ENCODE results near the gene DNAH17. TPM values are rescaled to one million over a fixed set of nuclear protein-coding genes. Genes with fewer than 3 reads are reported as not detected.

The DNAH17 gene
- total RNA-seq, 2 donors from 2014 or later: 0.13 to 0.64 TPM

- no peaks in the 10 kb centered on the region for H3K9me3 ChIP-seq (ENCODE audit: control insufficient read depth, low read length)
- no peak overlapping the region for H3K27ac ChIP-seq (ENCODE audit: low read depth, low read length)
- Mint-ChIP-seq H3K27ac (no peak overlapping the region), H3K36me3 (ENCODE audit: low read depth) (peaks cover 42% of the 10 kb centered on the region), H3K4me3 (no peak overlapping the region), H3K9me3 (no peaks in the 10 kb centered on the region), H3K27me3 (ENCODE audit: insufficient read depth) (no peaks in the 10 kb centered on the region), H3K4me1 (peaks cover 19% of the 10 kb centered on the region)
- peaks cover 68% of the 10 kb centered on the region for H3K36me3 ChIP-seq (ENCODE audit: control insufficient read depth, insufficient read depth, low read length)
- no peak overlapping the region for H3K9ac ChIP-seq (ENCODE audit: extremely low read depth, low read length, poor library complexity, severe bottlenecking)
- 95 to 100% methylated on average over 4 to 8 of the region's 8 CpGs for WGBS, 2 experiments (ENCODE audit: insufficient coverage in 1 of 2, insufficient read length in 1 of 2)
- H3K27me3 ChIP-seq (ENCODE audit: control insufficient read depth, insufficient read depth, low read length, poor library complexity, severe bottlenecking): no peaks in the 10 kb centered on the region
- no peak for DNase-seq
- H3K4me1 ChIP-seq (ENCODE audit: control insufficient read depth, insufficient read depth, low read length): peaks cover 6% of the 10 kb centered on the region
- TF ChIP-seq, protein P1, sequence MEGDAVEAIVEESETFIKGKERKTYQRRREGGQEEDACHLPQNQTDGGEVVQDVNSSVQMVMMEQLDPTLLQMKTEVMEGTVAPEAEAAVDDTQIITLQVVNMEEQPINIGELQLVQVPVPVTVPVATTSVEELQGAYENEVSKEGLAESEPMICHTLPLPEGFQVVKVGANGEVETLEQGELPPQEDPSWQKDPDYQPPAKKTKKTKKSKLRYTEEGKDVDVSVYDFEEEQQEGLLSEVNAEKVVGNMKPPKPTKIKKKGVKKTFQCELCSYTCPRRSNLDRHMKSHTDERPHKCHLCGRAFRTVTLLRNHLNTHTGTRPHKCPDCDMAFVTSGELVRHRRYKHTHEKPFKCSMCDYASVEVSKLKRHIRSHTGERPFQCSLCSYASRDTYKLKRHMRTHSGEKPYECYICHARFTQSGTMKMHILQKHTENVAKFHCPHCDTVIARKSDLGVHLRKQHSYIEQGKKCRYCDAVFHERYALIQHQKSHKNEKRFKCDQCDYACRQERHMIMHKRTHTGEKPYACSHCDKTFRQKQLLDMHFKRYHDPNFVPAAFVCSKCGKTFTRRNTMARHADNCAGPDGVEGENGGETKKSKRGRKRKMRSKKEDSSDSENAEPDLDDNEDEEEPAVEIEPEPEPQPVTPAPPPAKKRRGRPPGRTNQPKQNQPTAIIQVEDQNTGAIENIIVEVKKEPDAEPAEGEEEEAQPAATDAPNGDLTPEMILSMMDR (conservative IDR thresholded peaks at IDR 0.05): no peak
- H3K4me3 ChIP-seq (ENCODE audit: low read length): no peak overlapping the region
These were observed 170.3 kb downstream of the DNAH17 start for GRCh38 chr17:78406920-78407319.

GRCh38 chr17:78406396-78406795 is 170.8 kb downstream of the DNAH17 start:
- peaks cover 46% of the 10 kb centered on the region for H3K36me3 Mint-ChIP-seq (ENCODE audit: low read depth)
- peaks cover 73% of the 10 kb centered on the region for H3K36me3 ChIP-seq (ENCODE audit: control insufficient read depth, insufficient read depth, low read length)
- WGBS, 2 experiments (ENCODE audit: insufficient coverage in 1 of 2, insufficient read length in 1 of 2): 90% methylated on average over 3 to 6 of the region's 6 CpGs

DNA sequence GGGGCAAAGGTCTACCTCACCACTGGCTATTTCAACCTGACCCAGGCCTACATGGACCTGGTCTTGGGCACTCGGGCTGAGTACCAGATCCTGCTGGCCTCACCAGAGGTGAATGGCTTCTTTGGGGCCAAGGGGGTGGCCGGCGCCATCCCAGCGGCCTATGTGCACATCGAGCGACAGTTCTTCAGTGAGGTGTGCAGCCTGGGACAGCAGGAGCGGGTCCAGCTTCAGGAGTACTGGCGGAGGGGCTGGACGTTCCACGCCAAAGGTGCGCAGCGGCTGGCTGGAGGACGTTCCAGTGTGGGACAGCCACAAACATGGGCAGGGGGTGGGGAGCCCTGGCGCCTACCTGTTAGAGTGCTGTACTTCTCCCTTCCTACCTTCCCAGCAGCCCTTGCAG is 173.4 kb downstream of the DNAH17 start:
- Mint-ChIP-seq H3K4me3 (no peak overlapping the region), H3K9me3 (no peaks in the 10 kb centered on the region), H3K36me3 (ENCODE audit: low read depth) (peaks cover 70% of the 10 kb centered on the region), H3K27ac (no peak overlapping the region), H3K27me3 (ENCODE audit: insufficient read depth) (no peaks in the 10 kb centered on the region), H3K4me1 (peaks cover 13% of the 10 kb centered on the region)
- 97 to 98% methylated on average over 9 to 14 of the region's 14 CpGs for WGBS, 2 experiments (ENCODE audit: insufficient coverage in 1 of 2, insufficient read length in 1 of 2)
- Histone ChIP-seq H3K9me3 (ENCODE audit: control insufficient read depth, low read length) (no peaks in the 10 kb centered on the region), H3K27ac (ENCODE audit: low read depth, low read length) (no peak overlapping the region), H3K27me3 (ENCODE audit: control insufficient read depth, insufficient read depth, low read length, poor library complexity, severe bottlenecking) (no peaks in the 10 kb centered on the region), H3K9ac (ENCODE audit: extremely low read depth, low read length, poor library complexity, severe bottlenecking) (no peak overlapping the region), H3K4me1 (ENCODE audit: control insufficient read depth, insufficient read depth, low read length) (peaks cover 6% of the 10 kb centered on the region), H3K36me3 (ENCODE audit: control insufficient read depth, insufficient read depth, low read length) (peaks cover 83% of the 10 kb centered on the region), H3K4me3 (ENCODE audit: low read length) (no peak overlapping the region)
- DNase-seq: no peak
- TF ChIP-seq, protein P1 (conservative IDR thresholded peaks at IDR 0.05): no peak

More at GRCh38 chr17:78406396-78406795, 170.8 kb downstream of the DNAH17 start:
- H3K4me1 Mint-ChIP-seq: peaks cover 19% of the 10 kb centered on the region
- H3K9ac ChIP-seq (ENCODE audit: extremely low read depth, low read length, poor library complexity, severe bottlenecking): no peak overlapping the region
- TF ChIP-seq, protein P1 (conservative IDR thresholded peaks at IDR 0.05): no peak
- H3K4me1 ChIP-seq (ENCODE audit: control insufficient read depth, insufficient read depth, low read length): peaks cover 6% of the 10 kb centered on the region
- no peak overlapping the region for H3K27ac Mint-ChIP-seq
- H3K4me3 Mint-ChIP-seq: no peak overlapping the region
- no peak overlapping the region for H3K27ac ChIP-seq (ENCODE audit: low read depth, low read length)
- H3K27me3 ChIP-seq (ENCODE audit: control insufficient read depth, insufficient read depth, low read length, poor library complexity, severe bottlenecking): no peaks in the 10 kb centered on the region
- H3K27me3 Mint-ChIP-seq (ENCODE audit: insufficient read depth): no peaks in the 10 kb centered on the region
- DNase-seq: no peak
- no peaks in the 10 kb centered on the region for H3K9me3 Mint-ChIP-seq
- H3K9me3 ChIP-seq (ENCODE audit: control insufficient read depth, low read length): no peaks in the 10 kb centered on the region
- no peak overlapping the region for H3K4me3 ChIP-seq (ENCODE audit: low read length)

All from endodermal cell (in vitro differentiated cells).